CD4-positive, alpha-beta memory T cell (primary cell): Measurements from ENCODE around the gene NCOR2. TPM values are rescaled to one million over a fixed set of nuclear protein-coding genes. Genes with fewer than 3 reads are reported as not detected.

Source experiments
- CTCF ChIA-PET: fragments of 350-600 bp; sonication (Branson Sonifier 250); formaldehyde crosslinking; loops from one replicate; lab custom pipeline; 2021; ENCODE audit warnings: inconsistent platforms; ENCODE audit not compliant: partially characterized antibody; lab: Charles Lee
- POLR2A ChIA-PET: fragments of 350-600 bp; sonication (Branson Sonifier 250); formaldehyde crosslinking; loops from one replicate; lab custom pipeline; 2021; ENCODE audit not compliant: partially characterized antibody; lab: Charles Lee
- DNase-seq, 5 donors: peaks; one replicate each; pipeline versions ENCODE4 v3.0.0 to v3.0.0-alpha.2; 2020 to 2022; ENCODE audit warnings: mixed read lengths in 1 of 5
- H3K27ac ChIP-seq: one replicate; pipeline ENCODE4 v1.7.0; 2013; ENCODE audit warnings: low read depth, low read length
- H3K27me3 ChIP-seq: 2 replicates; pipeline ENCODE4 v1.7.0; 2013; ENCODE audit warnings: mild to moderate bottlenecking, low read length, moderate library complexity; ENCODE audit not compliant: insufficient read depth
- H3K36me3 ChIP-seq: 2 replicates; pipeline ENCODE4 v1.7.0; 2013; ENCODE audit warnings: mild to moderate bottlenecking, low read length, moderate library complexity; ENCODE audit not compliant: insufficient read depth
- H3K4me1 ChIP-seq: 2 replicates; pipeline ENCODE4 v1.7.0; 2013; ENCODE audit warnings: mild to moderate bottlenecking, low read length, moderate library complexity; ENCODE audit not compliant: insufficient read depth
- H3K4me3 ChIP-seq, 2 donors: one replicate each; pipeline ENCODE4 v1.7.0; 2013; ENCODE audit warnings: low read length in 2 of 2, mild to moderate bottlenecking in 1 of 2
- H3K9me3 ChIP-seq, 2 donors: one replicate each; pipeline ENCODE4 v1.7.0; 2013; ENCODE audit warnings: low read length in 2 of 2, control low read depth in 1 of 2; ENCODE audit not compliant: control insufficient read depth in 1 of 2
- H3K27ac Mint-ChIP-seq, 7 donors: one replicate each; pipeline ENCODE4 v1.8.0; 2020 to 2021; ENCODE audit warnings: mixed read lengths in 7 of 7, mild to moderate bottlenecking in 6 of 7, inconsistent platforms in 3 of 7, moderate library complexity in 3 of 7
- H3K27me3 Mint-ChIP-seq, 2 donors: one replicate each; pipeline ENCODE4 v1.8.0; 2020 to 2021; ENCODE audit warnings: mixed read lengths in 2 of 2
- H3K36me3 Mint-ChIP-seq, 2 donors: one replicate each; pipeline ENCODE4 v1.8.0; 2020 to 2021; ENCODE audit warnings: mixed read lengths in 2 of 2, inconsistent platforms in 1 of 2, mild to moderate bottlenecking in 1 of 2
- H3K4me1 Mint-ChIP-seq, 4 donors: one replicate each; pipeline ENCODE4 v1.8.0; 2020 to 2021; ENCODE audit warnings: mixed read lengths in 4 of 4, mild to moderate bottlenecking in 1 of 4
- H3K4me3 Mint-ChIP-seq, 8 donors: one replicate each; pipeline ENCODE4 v1.8.0; 2020 to 2021; ENCODE audit warnings: mixed read lengths in 8 of 8, mild to moderate bottlenecking in 7 of 8, moderate library complexity in 6 of 8, inconsistent platforms in 3 of 8
- H3K9me3 Mint-ChIP-seq, 8 donors: one replicate each; pipeline ENCODE4 v1.8.0; 2020 to 2021; ENCODE audit warnings: mixed read lengths in 8 of 8, mild to moderate bottlenecking in 5 of 8, inconsistent platforms in 3 of 8, moderate library complexity in 1 of 8
- intact Hi-C: fragments of 100-400 bp; cut with micrococcal nuclease; formaldehyde crosslinking; loops from one replicate; pipeline ENCODE4 v1.15.1; 2023
- polyA plus RNA-seq, 2 donors: library from polyadenylated mRNA; unstranded; fragments of 300-500 nt; fragmentation: Illumina TruSeq; gene quantifications; one replicate each; pipeline ENCODE4 v1.2.3, GENCODE V29; 2021
- total RNA-seq, 2 experiments: library from RNA; stranded (reverse); gene quantifications; one replicate each; pipeline ENCODE4 v1.2.3, GENCODE V29; 2021

Gene NCOR2
- total RNA-seq, result 100 to 1,000 TPM in 1 of 2 experiments, 10 to 100 TPM in 1; 89.5 to 105 TPM
- 10 to 100 TPM in 1 of 2 donors, under 1 TPM in 1; 0.37 to 19.5 TPM for polyA plus RNA-seq

- H3K4me1 ChIP-seq, result peaks cover 36% of the 10 kb centered on the region
- Mint-ChIP-seq H3K4me3 (peak within 1 kb of the TSS; percentile 91 to 97 (median 94)), H3K27ac (peak within 1 kb of the TSS; percentile 92 to 97 (median 93)), H3K36me3 (peaks cover 0 to 2% of the 10 kb centered on the region in 2 donors), H3K27me3 (no peaks in the 10 kb centered on the region), H3K9me3 (no peaks in the 10 kb centered on the region), H3K4me1 (peaks cover 13 to 49% (median 25%) of the 10 kb centered on the region in 4 donors)
- peak within 1 kb of the TSS; percentile 90 for H3K27ac ChIP-seq
- DNase-seq, result peak; percentile 50 to 70 (median 58)
- peaks cover 2% of the 10 kb centered on the region for H3K36me3 ChIP-seq
- no peaks in the 10 kb centered on the region for H3K9me3 ChIP-seq
- POLR2A ChIA-PET, result interaction anchor here (0.6 to 2.7 kb wide), 7 partner anchors 42 to 595 kb away, joined by 3 to 18 read pairs (median 4); partner anchors contain the start of gene CCDC92
- no peaks in the 10 kb centered on the region for H3K27me3 ChIP-seq
- intact Hi-C loops, result loop anchor here (1.0 to 10.0 kb wide), 7 partner anchors 42 to 595 kb away; partner anchors contain the start of genes CCDC92 and ZNF664
- CTCF ChIA-PET, result interaction anchor here (1.1 kb wide), 1 partner anchor 198 kb away, joined by 4 read pairs; no protein-coding TSS in a partner anchor
- H3K4me3 ChIP-seq, result peak within 1 kb of the TSS; percentile 88 to 95
These were observed at the start of gene NCOR2 for GRCh38 chr12:124566997-124567672. TSS of gene NCOR2 (minus strand) at chr12:124567612. CDS start at chr12:124495251, 72,361 bp downstream.

- Mint-ChIP-seq H3K36me3 (no peaks in the 10 kb centered on the region), H3K27ac (peak overlapping the region in 2 of 7 donors; percentile 43 to 64), H3K4me3 (no peak overlapping the region), H3K27me3 (no peaks in the 10 kb centered on the region), H3K4me1 (peaks cover 0 to 5% (median 3%) of the 10 kb centered on the region in 4 donors), H3K9me3 (peaks cover 0 to 6% (median 2%) of the 10 kb centered on the region in 8 donors)
- CTCF ChIA-PET, result no interaction called here
- H3K4me3 ChIP-seq, result no peak overlapping the region
- intact Hi-C loops, result no loop called here
- H3K36me3 ChIP-seq, result no peaks in the 10 kb centered on the region
- no peak for DNase-seq
- no peaks in the 10 kb centered on the region for H3K9me3 ChIP-seq
- H3K4me1 ChIP-seq, result no peaks in the 10 kb centered on the region
- POLR2A ChIA-PET, result no interaction called here
- H3K27ac ChIP-seq, result no peak overlapping the region
- H3K27me3 ChIP-seq, result no peaks in the 10 kb centered on the region
These were observed 49.2 kb upstream of the NCOR2 start for GRCh38 chr12:124616394-124617221.

- Mint-ChIP-seq H3K9me3 (peaks cover 0 to 6% (median 2%) of the 10 kb centered on the region in 8 donors), H3K27me3 (no peaks in the 10 kb centered on the region), H3K27ac (peak overlapping the region in 2 of 7 donors; percentile 19 to 52), H3K36me3 (no peaks in the 10 kb centered on the region), H3K4me1 (peaks cover 4 to 15% (median 9%) of the 10 kb centered on the region in 4 donors), H3K4me3 (no peak overlapping the region)
- no peaks in the 10 kb centered on the region for H3K9me3 ChIP-seq
- no peaks in the 10 kb centered on the region for H3K27me3 ChIP-seq
- no peak overlapping the region for H3K4me3 ChIP-seq
- H3K4me1 ChIP-seq, result peaks cover 8% of the 10 kb centered on the region
- no peak for DNase-seq
- ChIA-PET POLR2A (no interaction called here), CTCF (no interaction called here)
- intact Hi-C loops, result no loop called here
- no peaks in the 10 kb centered on the region for H3K36me3 ChIP-seq
- H3K27ac ChIP-seq, result no peak overlapping the region
These were observed 47.3 kb upstream of the NCOR2 start for GRCh38 chr12:124614512-124615292.

GRCh38 chr12:124613151-124613585 is 45.8 kb upstream of the NCOR2 start:
- Mint-ChIP-seq H3K9me3 (peaks cover 0 to 6% (median 2%) of the 10 kb centered on the region in 8 donors), H3K4me3 (no peak overlapping the region), H3K27me3 (no peaks in the 10 kb centered on the region), H3K27ac (peak overlapping the region in 3 of 7 donors; percentile 18 to 42 (median 25)), H3K4me1 (peaks cover 18 to 31% (median 24%) of the 10 kb centered on the region in 4 donors), H3K36me3 (no peaks in the 10 kb centered on the region)
- peaks cover 23% of the 10 kb centered on the region for H3K4me1 ChIP-seq
- DNase-seq, result no peak
- ChIA-PET POLR2A (no interaction called here), CTCF (no interaction called here)
- H3K9me3 ChIP-seq, result no peaks in the 10 kb centered on the region
- H3K27ac ChIP-seq, result no peak overlapping the region
- H3K4me3 ChIP-seq, result no peak overlapping the region
- intact Hi-C loops, result no loop called here
- H3K27me3 ChIP-seq, result no peaks in the 10 kb centered on the region
- H3K36me3 ChIP-seq, result no peaks in the 10 kb centered on the region

GRCh38 chr12:124612410-124612680 is 44.9 kb upstream of the NCOR2 start:
- Mint-ChIP-seq H3K36me3 (no peaks in the 10 kb centered on the region), H3K27me3 (no peaks in the 10 kb centered on the region), H3K9me3 (peaks cover 0 to 6% (median 2%) of the 10 kb centered on the region in 8 donors), H3K27ac (peak overlapping the region in 1 of 7 donors; percentile 32), H3K4me1 (peaks cover 22 to 39% (median 30%) of the 10 kb centered on the region in 4 donors), H3K4me3 (peak overlapping the region in 1 of 8 donors; percentile 7)
- H3K4me3 ChIP-seq, result no peak overlapping the region
- intact Hi-C loops, result no loop called here
- no peak overlapping the region for H3K27ac ChIP-seq
- DNase-seq, result no peak
- H3K36me3 ChIP-seq, result no peaks in the 10 kb centered on the region
- no peaks in the 10 kb centered on the region for H3K9me3 ChIP-seq
- CTCF ChIA-PET, result no interaction called here
- H3K27me3 ChIP-seq, result no peaks in the 10 kb centered on the region
- peaks cover 31% of the 10 kb centered on the region for H3K4me1 ChIP-seq
- POLR2A ChIA-PET, result no interaction called here

GRCh38 chr12:124611559-124612409 is 44.4 kb upstream of the NCOR2 start:
- peaks cover 32% of the 10 kb centered on the region for H3K4me1 ChIP-seq
- ChIA-PET POLR2A (no interaction called here), CTCF (no interaction called here)
- no peak overlapping the region for H3K27ac ChIP-seq
- H3K36me3 ChIP-seq, result no peaks in the 10 kb centered on the region
- intact Hi-C loops, result no loop called here
- Mint-ChIP-seq H3K9me3 (peaks cover 0 to 6% (median 2%) of the 10 kb centered on the region in 8 donors), H3K36me3 (no peaks in the 10 kb centered on the region), H3K4me1 (peaks cover 22 to 43% (median 32%) of the 10 kb centered on the region in 4 donors), H3K27ac (peak overlapping the region in 3 of 7 donors; percentile 0 to 40 (median 32)), H3K4me3 (peak overlapping the region in 2 of 8 donors; percentile 7 to 15), H3K27me3 (no peaks in the 10 kb centered on the region)
- no peak for DNase-seq
- H3K9me3 ChIP-seq, result no peaks in the 10 kb centered on the region
- H3K27me3 ChIP-seq, result no peaks in the 10 kb centered on the region
- H3K4me3 ChIP-seq, result no peak overlapping the region
